Measurements from ENCODE around the gene SPATA31D4.
"Not testable (repeated sequence)": the region's sequence is repeated elsewhere in the genome, so short reads cannot be mapped to it uniquely, and the experiment has no call there.

The SPATA31D4 gene

DNA sequence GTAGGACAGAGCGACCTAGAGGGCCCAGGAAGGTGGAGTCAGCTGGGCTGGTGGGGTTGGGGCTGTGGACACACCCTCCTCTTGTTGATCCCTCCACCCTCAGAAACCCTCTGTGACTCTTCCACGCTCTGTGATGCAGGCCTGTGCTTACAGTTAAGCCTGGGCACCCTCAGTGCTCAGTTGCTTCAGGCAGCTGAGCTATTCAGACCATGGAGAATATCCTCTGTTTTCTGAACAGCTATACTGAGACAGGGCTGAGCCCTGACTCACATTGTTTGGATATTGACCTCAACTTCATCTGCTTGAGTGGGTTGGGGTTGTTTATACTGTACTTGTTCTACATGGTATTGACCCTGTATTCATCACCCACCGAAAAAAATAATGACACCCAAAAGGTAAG lies at the start of gene SPATA31D4:
SPATA31D4 (plus strand) TSS at position 124 of the 400 bp plus-strand sequence; CDS start at position 210, 86 bp downstream.
- H3K4me1 Mint-ChIP-seq; H3K9me3 Mint-ChIP-seq; H3K36me3 Mint-ChIP-seq (ENCODE audit: low read depth); H3K27me3 Mint-ChIP-seq (ENCODE audit: low read depth); H3K4me3 Mint-ChIP-seq; H3K27ac Mint-ChIP-seq: not testable (repeated sequence)

DNA sequence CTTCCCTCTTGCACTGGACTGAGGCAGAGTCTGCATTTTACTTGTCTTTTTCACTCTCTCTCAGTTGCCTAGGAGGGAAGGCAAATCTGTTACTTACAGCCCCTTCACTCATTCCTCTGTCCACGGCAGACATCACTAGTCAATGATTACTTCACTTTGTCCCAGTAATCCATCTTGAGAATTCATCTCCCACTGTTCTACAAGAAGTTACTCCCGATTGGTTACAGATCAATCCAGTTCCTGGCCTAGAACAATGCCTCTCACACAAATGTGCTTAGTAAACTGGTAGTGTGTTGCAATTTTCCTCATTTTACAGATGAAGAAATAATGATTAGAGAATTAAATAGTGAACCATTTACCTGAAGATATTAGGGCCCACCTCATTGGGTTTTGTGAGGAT lies 49.7 kb upstream of the SPATA31D4 start:
- TF ChIP-seq, protein P1, sequence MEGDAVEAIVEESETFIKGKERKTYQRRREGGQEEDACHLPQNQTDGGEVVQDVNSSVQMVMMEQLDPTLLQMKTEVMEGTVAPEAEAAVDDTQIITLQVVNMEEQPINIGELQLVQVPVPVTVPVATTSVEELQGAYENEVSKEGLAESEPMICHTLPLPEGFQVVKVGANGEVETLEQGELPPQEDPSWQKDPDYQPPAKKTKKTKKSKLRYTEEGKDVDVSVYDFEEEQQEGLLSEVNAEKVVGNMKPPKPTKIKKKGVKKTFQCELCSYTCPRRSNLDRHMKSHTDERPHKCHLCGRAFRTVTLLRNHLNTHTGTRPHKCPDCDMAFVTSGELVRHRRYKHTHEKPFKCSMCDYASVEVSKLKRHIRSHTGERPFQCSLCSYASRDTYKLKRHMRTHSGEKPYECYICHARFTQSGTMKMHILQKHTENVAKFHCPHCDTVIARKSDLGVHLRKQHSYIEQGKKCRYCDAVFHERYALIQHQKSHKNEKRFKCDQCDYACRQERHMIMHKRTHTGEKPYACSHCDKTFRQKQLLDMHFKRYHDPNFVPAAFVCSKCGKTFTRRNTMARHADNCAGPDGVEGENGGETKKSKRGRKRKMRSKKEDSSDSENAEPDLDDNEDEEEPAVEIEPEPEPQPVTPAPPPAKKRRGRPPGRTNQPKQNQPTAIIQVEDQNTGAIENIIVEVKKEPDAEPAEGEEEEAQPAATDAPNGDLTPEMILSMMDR (IDR thresholded peaks at IDR 0.05; ENCODE audit: unreplicated experiment in 3 of 3): no peak

DNA sequence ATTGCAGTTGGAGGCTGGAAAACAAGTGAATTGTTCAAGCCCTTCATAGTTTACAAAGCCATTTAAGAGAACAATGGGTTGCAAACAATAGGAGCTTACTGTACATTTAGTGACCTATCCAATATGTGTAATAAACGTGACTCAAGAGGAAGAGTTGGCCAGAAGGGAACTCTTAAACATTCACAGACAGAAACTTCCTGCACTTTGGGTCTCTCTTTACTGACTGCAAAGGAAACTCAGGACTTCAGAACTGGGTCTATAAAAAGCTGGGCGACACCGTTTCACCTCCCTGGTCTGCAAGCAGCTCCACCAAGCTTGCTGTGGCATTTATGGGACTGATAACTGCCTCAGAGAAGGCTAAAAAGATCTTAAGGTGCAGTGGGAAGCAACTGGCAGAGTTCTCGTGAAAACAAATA lies 48.7 kb upstream of the SPATA31D4 start:
- Mint-ChIP-seq H3K27ac (no peak overlapping the region), H3K36me3 (ENCODE audit: low read depth) (no peaks in the 10 kb centered on the region), H3K9me3 (no peaks in the 10 kb centered on the region), H3K4me1 (peaks cover 16% of the 10 kb centered on the region), H3K4me3 (no peak overlapping the region), H3K27me3 (ENCODE audit: low read depth) (no peaks in the 10 kb centered on the region)
- TF ChIP-seq, protein P1 (IDR thresholded peaks at IDR 0.05; ENCODE audit: unreplicated experiment in 3 of 3): no peak

More for the DNA sequence above, 49.7 kb upstream of the SPATA31D4 start:
- H3K4me3 Mint-ChIP-seq: no peak overlapping the region
- no peaks in the 10 kb centered on the region for H3K36me3 Mint-ChIP-seq (ENCODE audit: low read depth)
- H3K9me3 Mint-ChIP-seq: no peaks in the 10 kb centered on the region
- H3K4me1 Mint-ChIP-seq: peaks cover 11% of the 10 kb centered on the region
- H3K27me3 Mint-ChIP-seq (ENCODE audit: low read depth): no peaks in the 10 kb centered on the region
- no peak overlapping the region for H3K27ac Mint-ChIP-seq

DNA sequence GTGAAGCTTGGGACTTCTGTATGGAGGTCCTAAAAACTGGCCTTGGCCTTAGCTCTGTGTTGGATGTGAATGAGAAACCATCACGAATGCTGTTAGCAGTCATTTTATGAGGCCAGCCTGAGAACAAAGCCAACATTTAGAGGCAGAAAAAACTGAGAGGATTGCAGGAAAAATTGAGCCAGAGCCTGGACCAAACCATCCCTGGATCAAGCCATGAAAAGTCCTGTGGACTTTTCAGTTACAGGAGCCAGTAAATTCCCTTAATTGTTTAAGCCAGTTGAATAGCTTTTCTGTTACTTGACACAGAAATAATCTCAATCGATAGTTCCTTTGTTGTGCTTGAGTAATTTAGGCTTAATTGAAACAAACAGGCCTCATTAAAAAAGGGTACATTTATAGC lies 42.6 kb upstream of the SPATA31D4 start:
- Mint-ChIP-seq H3K27me3 (ENCODE audit: low read depth) (no peaks in the 10 kb centered on the region), H3K36me3 (ENCODE audit: low read depth) (no peaks in the 10 kb centered on the region), H3K4me3 (no peak overlapping the region), H3K9me3 (no peaks in the 10 kb centered on the region), H3K27ac (peak overlapping the region in 1 of 3 experiments; percentile 46), H3K4me1 (peaks cover 12% of the 10 kb centered on the region)
- TF ChIP-seq, protein P1 (IDR thresholded peaks at IDR 0.05; ENCODE audit: unreplicated experiment in 3 of 3): no peak

DNA sequence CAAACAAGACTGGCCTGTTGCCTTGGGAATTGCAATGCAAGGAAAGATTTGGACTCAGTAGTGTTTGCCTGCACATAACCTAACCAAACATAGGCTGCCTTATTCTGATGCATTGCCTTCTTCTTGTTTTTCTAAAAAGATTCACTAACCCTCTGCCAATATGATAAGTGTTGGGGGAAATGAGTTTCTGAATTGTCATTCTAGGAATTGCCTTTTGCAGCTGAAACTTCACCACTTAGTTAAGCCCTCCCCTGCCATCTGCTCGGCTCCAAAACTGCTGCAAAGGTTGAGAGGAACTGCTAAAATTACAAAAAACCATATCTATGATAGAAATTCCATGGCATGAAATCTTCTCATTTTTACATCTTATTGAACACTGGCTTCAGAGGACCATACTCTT lies 41.6 kb upstream of the SPATA31D4 start:
- peak overlapping the region in 2 of 3 experiments; percentile 46 to 81 for H3K27ac Mint-ChIP-seq
- H3K4me1 Mint-ChIP-seq: peaks cover 12% of the 10 kb centered on the region
- TF ChIP-seq, protein P1 (IDR thresholded peaks at IDR 0.05; ENCODE audit: unreplicated experiment in 3 of 3): no peak
- H3K4me3 Mint-ChIP-seq: no peak overlapping the region
- H3K9me3 Mint-ChIP-seq: no peaks in the 10 kb centered on the region
- no peaks in the 10 kb centered on the region for H3K27me3 Mint-ChIP-seq (ENCODE audit: low read depth)
- H3K36me3 Mint-ChIP-seq (ENCODE audit: low read depth): no peaks in the 10 kb centered on the region

DNA sequence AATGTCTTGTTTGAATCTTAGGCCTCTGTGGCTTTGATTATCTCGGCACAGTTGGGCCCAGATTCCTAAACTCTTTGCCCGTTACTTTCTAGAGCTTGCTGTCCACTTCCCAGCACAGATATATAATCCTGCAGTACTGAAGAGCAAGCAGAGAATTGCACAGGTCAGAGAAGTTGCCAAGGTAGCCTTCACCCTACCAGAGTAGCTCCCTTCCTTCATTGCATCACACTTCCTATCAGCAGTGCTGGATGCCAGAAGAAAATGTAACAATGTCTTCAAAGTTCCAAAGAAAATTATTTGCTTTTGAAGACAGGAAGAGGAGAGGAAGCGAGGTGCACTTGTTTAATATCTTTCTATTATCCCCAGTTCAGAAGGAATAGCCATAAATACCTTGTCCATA lies 38.1 kb upstream of the SPATA31D4 start:
- peaks cover 5% of the 10 kb centered on the region for H3K27me3 Mint-ChIP-seq (ENCODE audit: low read depth)
- H3K36me3 Mint-ChIP-seq (ENCODE audit: low read depth): no peaks in the 10 kb centered on the region
- H3K4me1 Mint-ChIP-seq: peaks cover 5% of the 10 kb centered on the region
- no peaks in the 10 kb centered on the region for H3K9me3 Mint-ChIP-seq
- no peak overlapping the region for H3K4me3 Mint-ChIP-seq
- H3K27ac Mint-ChIP-seq: no peak overlapping the region
- TF ChIP-seq, protein P1 (IDR thresholded peaks at IDR 0.05; ENCODE audit: unreplicated experiment in 3 of 3): no peak

Measured in nephron (organoid).